ENCODE results near the gene KLKB1. TPM values are rescaled to one million over a fixed set of nuclear protein-coding genes. Genes with fewer than 3 reads are reported as not detected.
"Not testable (repeated sequence)": the region's sequence is repeated elsewhere in the genome, so short reads cannot be mapped to it uniquely, and the experiment has no call there.

KLKB1 gene
- total and polyA plus RNA-seq, 11 donors = 0.33 to 2.1 (median 0.80) TPM

- intact Hi-C loops (cut with DNase I) = no loop called here
- H3K4me3 ChIP-seq = no peak overlapping the region
- H3K27ac ChIP-seq = no peak overlapping the region
- ATAC-seq = no peak
- no peaks in the 10 kb centered on the region for H3K36me3 ChIP-seq
- H3K4me1 ChIP-seq = no peaks in the 10 kb centered on the region
- TF ChIP-seq CTCF (IDR thresholded peaks at IDR 0.05) = no peak
- TF ChIP-seq POLR2A (IDR thresholded peaks at IDR 0.05) = no peak
- H3K9me3 ChIP-seq = no peaks in the 10 kb centered on the region
- H3K27me3 ChIP-seq = peaks cover 0 to 10% (median 0%) of the 10 kb centered on the region in 9 donors
- no peak for DNase-seq
- WGBS, 4 donors = 73 to 84% (median 78%) methylated on average over 4 of the region's 4 CpGs
These were observed 45.5 kb downstream of the KLKB1 start for GRCh38 chr4:186272699-186273391.

GRCh38 chr4:186273392-186273789 is 46.1 kb downstream of the KLKB1 start:
- ATAC-seq; intact Hi-C loops (cut with DNase I): not testable (repeated sequence)
- WGBS, 4 donors = 89 to 95% (median 91%) methylated on average over 5 of the region's 5 CpGs

GRCh38 chr4:186283311-186283710 is 56.0 kb downstream of the KLKB1 start:
- 67 to 85% (median 75%) methylated on average over 5 of the region's 5 CpGs for WGBS, 4 donors
- Histone ChIP-seq H3K27ac (no peak overlapping the region), H3K27me3 (no peaks in the 10 kb centered on the region), H3K4me1 (no peaks in the 10 kb centered on the region), H3K36me3 (no peaks in the 10 kb centered on the region), H3K9me3 (no peaks in the 10 kb centered on the region), H3K4me3 (no peak overlapping the region)
- no peak for DNase-seq
- intact Hi-C loops (cut with DNase I) = no loop called here
- TF ChIP-seq POLR2A (IDR thresholded peaks at IDR 0.05) = no peak
- no peak for TF ChIP-seq CTCF (IDR thresholded peaks at IDR 0.05)
- no peak for ATAC-seq

More at GRCh38 chr4:186273392-186273789, 46.1 kb downstream of the KLKB1 start:
- not testable (repeated sequence) for H3K27ac ChIP-seq, H3K4me3 ChIP-seq, DNase-seq, H3K4me1 ChIP-seq, H3K36me3 ChIP-seq, H3K9me3 ChIP-seq
- peaks cover 0 to 10% (median 0%) of the 10 kb centered on the region in 9 donors for H3K27me3 ChIP-seq

DNA sequence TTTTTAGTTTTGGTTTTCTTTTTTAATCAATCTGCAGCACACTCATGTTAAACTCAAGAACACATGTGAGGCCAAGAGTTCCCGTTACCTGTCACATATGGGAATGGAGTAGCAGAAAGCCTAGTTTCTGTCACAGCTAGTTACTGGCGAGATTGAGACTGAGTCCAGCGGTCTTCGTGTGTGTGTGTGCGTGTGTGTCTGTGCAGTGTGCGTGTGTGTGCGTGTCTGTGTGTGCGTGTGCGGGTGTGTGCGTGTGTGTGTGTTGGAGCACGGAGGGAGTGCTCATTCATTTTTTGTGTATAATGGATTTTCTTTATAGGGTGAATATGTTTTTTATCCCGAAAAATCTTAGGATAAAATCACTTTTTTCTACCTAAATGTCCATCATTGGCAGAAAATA is 57.8 kb downstream of the KLKB1 start:
- 86 to 95% (median 93%) methylated on average over 12 of the region's 12 CpGs for WGBS, 4 donors
- Histone ChIP-seq H3K4me1 (no peaks in the 10 kb centered on the region), H3K27me3 (peaks cover 0 to 5% (median 0%) of the 10 kb centered on the region in 9 donors), H3K36me3 (no peaks in the 10 kb centered on the region), H3K4me3 (no peak overlapping the region), H3K27ac (no peak overlapping the region), H3K9me3 (no peaks in the 10 kb centered on the region)
- TF ChIP-seq CTCF (IDR thresholded peaks at IDR 0.05) = no peak
- TF ChIP-seq POLR2A (IDR thresholded peaks at IDR 0.05) = no peak
- no peak for DNase-seq
- intact Hi-C loops (cut with DNase I) = no loop called here
- no peak for ATAC-seq

DNA sequence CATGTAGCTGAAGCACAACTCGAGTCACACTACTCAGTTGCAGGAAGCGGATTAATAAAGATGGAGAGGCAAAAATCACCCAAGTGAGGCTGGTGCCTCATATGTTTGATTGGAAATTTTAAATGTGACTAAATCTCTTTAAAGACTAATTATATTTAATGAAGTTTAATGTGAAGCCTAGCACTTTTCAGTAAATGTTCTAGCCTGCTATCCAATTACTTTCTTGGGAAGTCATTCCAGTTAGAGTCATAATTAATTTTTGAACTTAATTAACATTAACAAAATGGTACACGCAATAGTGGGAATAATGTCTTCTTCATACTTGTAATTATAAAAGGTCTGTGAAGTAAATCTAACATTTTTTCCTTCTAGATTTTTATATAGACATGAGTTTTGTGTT is 59.3 kb downstream of the KLKB1 start:
- no peak for ATAC-seq
- intact Hi-C loops (cut with DNase I) = no loop called here
- Histone ChIP-seq H3K27ac (no peak overlapping the region), H3K36me3 (no peaks in the 10 kb centered on the region), H3K4me1 (no peaks in the 10 kb centered on the region), H3K27me3 (peaks cover 0 to 14% (median 0%) of the 10 kb centered on the region in 9 donors), H3K4me3 (no peak overlapping the region), H3K9me3 (no peaks in the 10 kb centered on the region)
- WGBS, 4 donors = 82 to 92% (median 91%) methylated on average over 3 of the region's 3 CpGs
- TF ChIP-seq POLR2A (IDR thresholded peaks at IDR 0.05) = no peak
- no peak for TF ChIP-seq CTCF (IDR thresholded peaks at IDR 0.05)
- DNase-seq = no peak
